Measurements from ENCODE around the gene REX1BD. TPM values are rescaled to one million over a fixed set of nuclear protein-coding genes. Genes with fewer than 3 reads are reported as not detected.
"Not testable (repeated sequence)": the region's sequence is repeated elsewhere in the genome, so short reads cannot be mapped to it uniquely, and the experiment has no call there.

Gene REX1BD
- polyA plus RNA-seq, 3 donors: 22.0 to 24.5 (median 22.3) TPM

- not testable (repeated sequence) for DNase-seq (ENCODE audit: low read depth in 3 of 3, low spot score in 2 of 3)
Observed at GRCh38 chr19:18600692-18601397, 12.2 kb downstream of the REX1BD start.

GRCh38 chr19:18601875-18602274 is 13.3 kb downstream of the REX1BD start:
- no peak for DNase-seq (ENCODE audit: low read depth in 3 of 3, low spot score in 2 of 3)

GRCh38 chr19:18603255-18603957 is 14.8 kb downstream of the REX1BD start:
- no peak for DNase-seq (ENCODE audit: low read depth in 3 of 3, low spot score in 2 of 3)

- no peak for DNase-seq (ENCODE audit: low read depth in 3 of 3, low spot score in 2 of 3)
Observed at GRCh38 chr19:18603958-18604819, 15.6 kb downstream of the REX1BD start.

- DNase-seq (ENCODE audit: low read depth in 3 of 3, low spot score in 2 of 3): no peak
Observed at GRCh38 chr19:18604820-18605159, 16.2 kb downstream of the REX1BD start.

GRCh38 chr19:18605196-18605545 is 16.6 kb downstream of the REX1BD start:
- DNase-seq (ENCODE audit: low read depth in 3 of 3, low spot score in 2 of 3): no peak

- no peak for DNase-seq (ENCODE audit: low read depth in 3 of 3, low spot score in 2 of 3)
Observed at GRCh38 chr19:18605546-18606280, 17.1 kb downstream of the REX1BD start.

GRCh38 chr19:18606281-18607225 is 18.0 kb downstream of the REX1BD start, which contains the start of gene CRLF1:
CRLF1 (minus strand) TSS chr19:18606799; CDS start chr19:18606656, 143 bp downstream.
- DNase-seq (ENCODE audit: low read depth in 3 of 3, low spot score in 2 of 3): no peak

- no peak for DNase-seq (ENCODE audit: low read depth in 3 of 3, low spot score in 2 of 3)
Observed at GRCh38 chr19:18607226-18608101, 18.9 kb downstream of the REX1BD start.

GRCh38 chr19:18608102-18608804 is 19.7 kb downstream of the REX1BD start:
- no peak for DNase-seq (ENCODE audit: low read depth in 3 of 3, low spot score in 2 of 3)

- DNase-seq (ENCODE audit: low read depth in 3 of 3, low spot score in 2 of 3): no peak
Observed at GRCh38 chr19:18608805-18609716, 20.5 kb downstream of the REX1BD start.

GRCh38 chr19:18609717-18610051 is 21.1 kb downstream of the REX1BD start:
- no peak for DNase-seq (ENCODE audit: low read depth in 3 of 3, low spot score in 2 of 3)

- DNase-seq (ENCODE audit: low read depth in 3 of 3, low spot score in 2 of 3): no peak
Observed at GRCh38 chr19:18610245-18610555, 21.6 kb downstream of the REX1BD start.

- DNase-seq (ENCODE audit: low read depth in 3 of 3, low spot score in 2 of 3): no peak
Observed at GRCh38 chr19:18610556-18611326, 22.1 kb downstream of the REX1BD start.

- DNase-seq (ENCODE audit: low read depth in 3 of 3, low spot score in 2 of 3): no peak
Observed at GRCh38 chr19:18611327-18612050, 22.9 kb downstream of the REX1BD start.

All from right renal cortex interstitium (tissue), 3 donors.